Measurements from ENCODE around the gene GSK3B. TPM values are rescaled to one million over a fixed set of nuclear protein-coding genes. Genes with fewer than 3 reads are reported as not detected.

Gene GSK3B
- total RNA-seq, 1 experiment from 2014 or later, result 50.0 TPM

DNA sequence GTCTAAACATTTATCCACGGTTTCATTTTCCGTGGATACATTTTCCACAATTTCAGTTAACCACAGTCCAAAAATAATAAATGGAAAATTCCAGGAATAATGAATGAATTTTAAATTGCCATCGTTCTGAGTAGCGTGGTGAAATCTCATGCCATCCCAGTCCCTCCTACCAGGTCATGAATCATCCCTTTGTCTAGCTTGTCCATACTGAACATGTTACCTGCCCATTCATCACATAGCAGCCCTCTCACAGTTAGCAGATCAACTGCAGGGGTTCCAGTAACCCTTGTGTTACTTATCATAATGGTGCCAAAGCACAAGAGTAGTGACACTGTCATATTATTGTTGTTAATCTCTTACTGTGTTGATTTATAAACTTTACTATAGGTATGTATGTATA, 124.5 kb downstream of the GSK3B start:
- peaks cover 8% of the 10 kb centered on the region; the same call in 1 of the 2 replicates for H4K20me1 ChIP-seq (ENCODE audit: insufficient read depth)
- H3K27me3 ChIP-seq (ENCODE audit: insufficient read depth, low read length), result no peaks in the 10 kb centered on the region
- POLR2A ChIA-PET, result no interaction called here
- H3K9me3 ChIP-seq (ENCODE audit: control insufficient read depth in 1 of 2, insufficient read depth in 1 of 2, low read depth in 1 of 2, low read length in 2 of 2), result no peaks in the 10 kb centered on the region
- H3K4me2 ChIP-seq (ENCODE audit: low read length), result no peak overlapping the region
- ATAC-seq (no peak), DNase-seq (ENCODE audit: low read depth, low spot score) (no peak)
- no TSS peak for BruUV-seq (replicated peaks)
- no peak overlapping the region for H3K4me3 ChIP-seq (replicated peaks in 1 of 2; ENCODE audit: low read depth in 1 of 2, low read length in 2 of 2)
- no peaks in the 10 kb centered on the region for H3K9me2 ChIP-seq (ENCODE audit: insufficient read depth)
- no peak overlapping the region for H3K9ac ChIP-seq (ENCODE audit: low read length)
- RAD21 ChIA-PET (ENCODE audit: low non-redundant PET in 1 of 2, low total read pairs in 2 of 2, uncharacterized antibody in 2 of 2, unreplicated experiment in 2 of 2), result no interaction called here
- no peaks in the 10 kb centered on the region for H3K36me3 ChIP-seq (ENCODE audit: control insufficient read depth in 1 of 2, insufficient read depth in 2 of 2, low read length in 2 of 2)
- H3K79me2 ChIP-seq (ENCODE audit: insufficient read depth, low read length), result peaks cover 67% of the 10 kb centered on the region
- intact Hi-C loops (cut with micrococcal nuclease), result no loop called here
- H2AFZ ChIP-seq (ENCODE audit: low read depth, low read length, poor library complexity, severe bottlenecking), result no peak overlapping the region
- CTCF ChIA-PET, result no interaction called here
- TF ChIP-seq SRF (IDR thresholded peaks at IDR 0.05; ENCODE audit: low read depth) (no peak), RAD21 (IDR thresholded peaks at IDR 0.05; ENCODE audit: low read depth) (no peak), SIN3A (IDR thresholded peaks at IDR 0.05; ENCODE audit: low read depth) (no peak), SP1 (IDR thresholded peaks at IDR 0.05; ENCODE audit: low read depth) (no peak), JUND (IDR thresholded peaks at IDR 0.05) (no peak), ZNF274 (IDR thresholded peaks at IDR 0.05; ENCODE audit: low read depth, low read length) (no peak), TCF7L2 (IDR thresholded peaks at IDR 0.05; ENCODE audit: borderline replicate concordance, extremely low read depth, insufficient read depth, insufficient read length) (no peak), FOSL1 (IDR thresholded peaks at IDR 0.05; ENCODE audit: low read depth) (no peak), CEBPB (IDR thresholded peaks at IDR 0.05; ENCODE audit: low read depth) (no peak), CBX3 (IDR thresholded peaks at IDR 0.05; ENCODE audit: low read depth) (no peak), POLR2A (IDR thresholded peaks at IDR 0.05; ENCODE audit: borderline replicate concordance, extremely low read depth, insufficient read depth, insufficient read length) (no peak), ELF1 (IDR thresholded peaks at IDR 0.05; ENCODE audit: borderline replicate concordance, low read depth) (no peak)
- TF ChIP-seq, protein P1, sequence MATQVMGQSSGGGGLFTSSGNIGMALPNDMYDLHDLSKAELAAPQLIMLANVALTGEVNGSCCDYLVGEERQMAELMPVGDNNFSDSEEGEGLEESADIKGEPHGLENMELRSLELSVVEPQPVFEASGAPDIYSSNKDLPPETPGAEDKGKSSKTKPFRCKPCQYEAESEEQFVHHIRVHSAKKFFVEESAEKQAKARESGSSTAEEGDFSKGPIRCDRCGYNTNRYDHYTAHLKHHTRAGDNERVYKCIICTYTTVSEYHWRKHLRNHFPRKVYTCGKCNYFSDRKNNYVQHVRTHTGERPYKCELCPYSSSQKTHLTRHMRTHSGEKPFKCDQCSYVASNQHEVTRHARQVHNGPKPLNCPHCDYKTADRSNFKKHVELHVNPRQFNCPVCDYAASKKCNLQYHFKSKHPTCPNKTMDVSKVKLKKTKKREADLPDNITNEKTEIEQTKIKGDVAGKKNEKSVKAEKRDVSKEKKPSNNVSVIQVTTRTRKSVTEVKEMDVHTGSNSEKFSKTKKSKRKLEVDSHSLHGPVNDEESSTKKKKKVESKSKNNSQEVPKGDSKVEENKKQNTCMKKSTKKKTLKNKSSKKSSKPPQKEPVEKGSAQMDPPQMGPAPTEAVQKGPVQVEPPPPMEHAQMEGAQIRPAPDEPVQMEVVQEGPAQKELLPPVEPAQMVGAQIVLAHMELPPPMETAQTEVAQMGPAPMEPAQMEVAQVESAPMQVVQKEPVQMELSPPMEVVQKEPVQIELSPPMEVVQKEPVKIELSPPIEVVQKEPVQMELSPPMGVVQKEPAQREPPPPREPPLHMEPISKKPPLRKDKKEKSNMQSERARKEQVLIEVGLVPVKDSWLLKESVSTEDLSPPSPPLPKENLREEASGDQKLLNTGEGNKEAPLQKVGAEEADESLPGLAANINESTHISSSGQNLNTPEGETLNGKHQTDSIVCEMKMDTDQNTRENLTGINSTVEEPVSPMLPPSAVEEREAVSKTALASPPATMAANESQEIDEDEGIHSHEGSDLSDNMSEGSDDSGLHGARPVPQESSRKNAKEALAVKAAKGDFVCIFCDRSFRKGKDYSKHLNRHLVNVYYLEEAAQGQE (IDR thresholded peaks at IDR 0.05; ENCODE audit: low read depth), result no peak
- TF ChIP-seq, protein P2, sequence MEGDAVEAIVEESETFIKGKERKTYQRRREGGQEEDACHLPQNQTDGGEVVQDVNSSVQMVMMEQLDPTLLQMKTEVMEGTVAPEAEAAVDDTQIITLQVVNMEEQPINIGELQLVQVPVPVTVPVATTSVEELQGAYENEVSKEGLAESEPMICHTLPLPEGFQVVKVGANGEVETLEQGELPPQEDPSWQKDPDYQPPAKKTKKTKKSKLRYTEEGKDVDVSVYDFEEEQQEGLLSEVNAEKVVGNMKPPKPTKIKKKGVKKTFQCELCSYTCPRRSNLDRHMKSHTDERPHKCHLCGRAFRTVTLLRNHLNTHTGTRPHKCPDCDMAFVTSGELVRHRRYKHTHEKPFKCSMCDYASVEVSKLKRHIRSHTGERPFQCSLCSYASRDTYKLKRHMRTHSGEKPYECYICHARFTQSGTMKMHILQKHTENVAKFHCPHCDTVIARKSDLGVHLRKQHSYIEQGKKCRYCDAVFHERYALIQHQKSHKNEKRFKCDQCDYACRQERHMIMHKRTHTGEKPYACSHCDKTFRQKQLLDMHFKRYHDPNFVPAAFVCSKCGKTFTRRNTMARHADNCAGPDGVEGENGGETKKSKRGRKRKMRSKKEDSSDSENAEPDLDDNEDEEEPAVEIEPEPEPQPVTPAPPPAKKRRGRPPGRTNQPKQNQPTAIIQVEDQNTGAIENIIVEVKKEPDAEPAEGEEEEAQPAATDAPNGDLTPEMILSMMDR (IDR thresholded peaks at IDR 0.05 in 2 of 3, conservative IDR thresholded peaks at IDR 0.05 in 1 of 3; ENCODE audit: borderline replicate concordance in 1 of 3, insufficient read depth in 1 of 3, low read depth in 2 of 3, low read length in 2 of 3), result no peak
- H3K4me1 ChIP-seq (ENCODE audit: control insufficient read depth in 1 of 2, insufficient read depth in 2 of 2, low read length in 2 of 2), result no peaks in the 10 kb centered on the region
- H3K27ac ChIP-seq (ENCODE audit: low read depth, low read length), result no peak overlapping the region

All from HCT116 (cell line).